Hematopoietic multipotent progenitor cell treated with erythropoietin and hydrocortisone succinate and interleukin-3 and kit ligand, for 6 days (in vitro differentiated cells): Measurements from ENCODE around the gene RBX1.
"Not testable (repeated sequence)": the region's sequence is repeated elsewhere in the genome, so short reads cannot be mapped to it uniquely, and the experiment has no call there.

Experiments
- DNase-seq: peaks from one replicate; pipeline ENCODE4 v3.0.0-alpha.2; 2015

The RBX1 gene

GRCh38 chr22:40950962-40951794, at the start of gene RBX1:
Gene RBX1 (plus strand): TSS chr22:40951378. CDS start chr22:40951399, 21 bp downstream.
- peak; percentile 100 for DNase-seq

- no peak for DNase-seq
Observed at GRCh38 chr22:40904101-40904500, 47.1 kb upstream of the RBX1 start.

GRCh38 chr22:40908895-40909294, 42.3 kb upstream of the RBX1 start:
- DNase-seq: no peak

GRCh38 chr22:40911772-40912171, 39.4 kb upstream of the RBX1 start:
- DNase-seq: no peak

- DNase-seq: not testable (repeated sequence)
Observed at GRCh38 chr22:40912987-40913386, 38.2 kb upstream of the RBX1 start.

- no peak for DNase-seq
Observed at GRCh38 chr22:40919446-40919845, 31.7 kb upstream of the RBX1 start.

- no peak for DNase-seq
Observed at GRCh38 chr22:40920526-40920925, 30.7 kb upstream of the RBX1 start.

- peak; percentile 89 for DNase-seq
Observed at GRCh38 chr22:40922484-40923303, 28.5 kb upstream of the RBX1 start.

- peak; percentile 23 for DNase-seq
Observed at GRCh38 chr22:40928657-40929056, 22.5 kb upstream of the RBX1 start.

- no peak for DNase-seq
Observed at GRCh38 chr22:40932396-40932795, 18.8 kb upstream of the RBX1 start.

- no peak for DNase-seq
Observed at GRCh38 chr22:40939202-40939601, 12.0 kb upstream of the RBX1 start.

- peak; percentile 56 for DNase-seq
Observed at GRCh38 chr22:40951795-40952605, 822 bp downstream of the RBX1 start.

GRCh38 chr22:40953471-40953870, 2.3 kb downstream of the RBX1 start:
- DNase-seq: peak; percentile 42

- DNase-seq: no peak
Observed at GRCh38 chr22:40954113-40954512, 2.9 kb downstream of the RBX1 start.

GRCh38 chr22:40955571-40955970, 4.4 kb downstream of the RBX1 start:
- peak; percentile 96 for DNase-seq

GRCh38 chr22:40957601-40958000, 6.4 kb downstream of the RBX1 start:
- DNase-seq: peak; percentile 38

- DNase-seq: no peak
Observed at GRCh38 chr22:40958299-40958698, 7.1 kb downstream of the RBX1 start.

GRCh38 chr22:40960145-40960544, 9.0 kb downstream of the RBX1 start:
- no peak for DNase-seq

GRCh38 chr22:40965936-40966725, 15.0 kb downstream of the RBX1 start:
- peak; percentile 88 for DNase-seq

- DNase-seq: peak; percentile 79
Observed at GRCh38 chr22:40966726-40967085, 15.5 kb downstream of the RBX1 start.

- no peak for DNase-seq
Observed at GRCh38 chr22:40967111-40967760, 16.1 kb downstream of the RBX1 start.

- no peak for DNase-seq
Observed at GRCh38 chr22:40972587-40972986, 21.4 kb downstream of the RBX1 start.
